NCI-H526 (cell line): Measurements from ENCODE around the gene ANKUB1.
"Not testable (repeated sequence)": the region's sequence is repeated elsewhere in the genome, so short reads cannot be mapped to it uniquely, and the experiment has no call there.

Source experiments
- DNase-seq, 2 experiments: peaks; one replicate each; lab custom pipeline; 2025; lab: John Stamatoyannopoulos, UW

The ANKUB1 gene, protein sequence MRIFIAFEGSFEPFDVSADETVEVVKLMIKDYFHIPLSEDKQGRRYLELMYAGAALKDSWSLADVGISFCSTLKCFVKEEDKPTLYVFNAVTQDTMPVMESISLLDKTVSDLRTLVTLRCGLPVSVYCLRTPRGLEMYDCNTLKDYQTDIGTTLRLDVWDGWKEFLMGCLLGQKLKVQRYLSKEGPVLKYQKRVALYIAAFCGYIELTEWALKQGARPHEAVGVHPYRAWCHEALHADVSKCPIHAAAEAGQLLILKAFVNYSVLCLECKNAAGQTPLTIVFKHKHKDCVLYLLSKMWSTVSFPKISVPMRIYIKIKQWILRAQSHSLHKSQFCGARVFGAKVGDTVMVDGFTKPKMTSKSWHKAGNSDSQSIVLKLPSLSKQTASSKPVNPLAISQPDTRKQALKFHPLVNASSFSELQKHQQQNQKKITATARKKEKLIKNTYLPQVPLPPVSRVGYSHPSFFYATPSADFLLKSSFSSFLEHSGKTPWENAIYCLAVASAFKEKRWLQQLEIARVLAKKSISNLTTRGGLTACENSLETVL

GRCh38 chr3:149792452-149793270, at the start of gene ANKUB1:
Gene ANKUB1 (minus strand): TSS chr3:149792554. CDS start chr3:149792366, 188 bp downstream.
- peak; percentile 50 to 52 for DNase-seq

DNA sequence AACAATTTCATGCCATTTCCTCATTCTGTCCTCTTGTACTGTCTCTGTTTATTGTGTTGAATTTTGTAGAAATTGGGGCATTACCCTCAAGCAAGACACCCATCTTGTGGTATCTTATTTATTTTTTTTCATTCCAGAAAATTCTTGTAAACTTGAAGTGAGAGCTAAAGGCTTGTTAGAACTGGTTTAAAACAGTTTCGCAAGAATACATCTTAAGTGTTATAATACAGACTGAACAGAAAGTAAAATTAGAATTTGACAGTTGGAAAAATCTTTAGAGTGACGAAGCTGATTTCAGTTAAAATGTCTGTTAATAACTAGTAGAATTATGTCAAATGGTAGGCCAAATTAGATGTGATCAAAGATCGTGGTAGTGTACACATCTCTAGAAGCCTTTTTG, 47.5 kb upstream of the ANKUB1 start:
- DNase-seq = no peak

DNA sequence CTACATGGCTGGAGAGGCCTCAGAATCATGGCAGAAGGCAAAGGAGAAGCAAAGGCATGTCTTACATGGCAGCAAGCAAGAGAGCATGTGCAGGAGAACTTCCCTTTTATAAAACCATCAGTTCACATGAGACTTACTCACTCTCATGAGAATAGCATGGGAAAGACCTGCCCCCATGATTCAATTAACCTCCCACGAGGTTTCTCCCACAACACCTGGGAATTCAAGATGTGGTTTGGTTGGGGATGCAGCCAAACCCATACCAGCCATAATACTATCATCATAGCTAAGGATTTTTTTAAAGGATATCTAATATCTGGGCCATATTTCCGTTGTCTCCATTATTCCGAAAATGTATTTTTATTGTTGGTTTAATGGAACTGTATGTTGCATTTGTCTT, 47.1 kb upstream of the ANKUB1 start:
- not testable (repeated sequence) for DNase-seq

- not testable (repeated sequence) for DNase-seq
Observed at GRCh38 chr3:149838491-149838890, 46.1 kb upstream of the ANKUB1 start.

- DNase-seq = no peak
Observed at GRCh38 chr3:149833241-149833640, 40.9 kb upstream of the ANKUB1 start.

GRCh38 chr3:149832086-149832485, 39.7 kb upstream of the ANKUB1 start:
- DNase-seq = no peak

DNA sequence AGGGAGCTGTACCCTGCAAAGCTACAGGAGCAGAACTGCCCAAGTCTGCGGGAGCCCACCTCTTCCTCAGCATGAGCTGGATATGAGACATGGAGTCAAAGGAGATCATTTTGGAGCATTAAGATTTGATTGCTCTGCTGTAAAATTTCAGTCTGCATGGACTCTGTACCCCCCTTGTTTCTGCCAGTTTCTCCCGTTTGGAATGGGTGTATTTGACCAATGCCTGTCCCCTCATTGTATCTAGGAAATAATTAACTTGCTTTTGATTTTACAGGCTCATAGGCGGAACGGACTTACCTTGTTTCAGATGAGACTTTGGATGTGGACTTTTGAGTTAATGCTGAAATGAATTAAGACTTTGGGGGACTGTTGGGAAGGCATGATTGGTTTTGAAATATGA, 39.0 kb upstream of the ANKUB1 start:
- no peak for DNase-seq

GRCh38 chr3:149830902-149831301, 38.5 kb upstream of the ANKUB1 start:
- DNase-seq = peak in 1 of 2 experiments; percentile 6

DNA sequence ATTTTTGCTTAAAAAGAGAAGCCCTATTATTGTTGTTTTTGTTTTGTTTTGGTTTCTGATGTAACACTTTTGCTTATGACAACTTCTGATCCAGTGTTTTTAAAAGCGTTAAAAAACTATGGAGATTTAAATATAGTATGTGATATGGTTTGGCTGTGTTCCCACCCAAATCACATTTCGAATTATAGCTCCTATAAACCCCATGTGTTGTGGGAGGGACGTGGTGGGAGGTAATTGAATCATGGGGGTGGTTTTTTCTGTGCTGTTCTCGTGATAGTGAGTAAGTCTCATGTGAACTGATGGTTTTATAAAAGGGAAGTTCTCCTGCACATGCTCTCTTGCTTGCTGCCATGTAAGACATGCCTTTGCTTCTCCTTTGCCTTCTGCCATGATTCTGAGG, 37.3 kb upstream of the ANKUB1 start:
- DNase-seq = not testable (repeated sequence)

DNA sequence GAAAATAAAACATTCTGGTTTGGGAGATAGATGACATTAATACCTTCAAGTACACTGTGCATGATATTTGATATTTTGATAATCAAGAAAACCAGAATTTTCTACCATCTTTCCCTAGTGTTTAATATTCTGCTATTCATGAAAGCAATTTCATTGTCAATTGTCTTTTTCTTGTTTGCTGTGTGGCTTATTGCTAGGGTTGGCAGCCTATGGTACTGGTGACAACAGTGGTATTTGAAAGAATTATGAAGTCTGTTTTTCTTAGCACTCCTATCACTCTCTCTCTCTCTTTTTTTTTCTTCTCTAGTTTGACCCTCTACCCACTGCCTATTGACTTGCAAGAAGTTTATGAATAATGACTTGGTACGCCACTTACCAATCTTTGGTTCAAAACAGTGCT, 36.0 kb upstream of the ANKUB1 start:
- DNase-seq = no peak

GRCh38 chr3:149826636-149827035, 34.3 kb upstream of the ANKUB1 start:
- no peak for DNase-seq

GRCh38 chr3:149820183-149820582, 27.8 kb upstream of the ANKUB1 start:
- DNase-seq = no peak

DNA sequence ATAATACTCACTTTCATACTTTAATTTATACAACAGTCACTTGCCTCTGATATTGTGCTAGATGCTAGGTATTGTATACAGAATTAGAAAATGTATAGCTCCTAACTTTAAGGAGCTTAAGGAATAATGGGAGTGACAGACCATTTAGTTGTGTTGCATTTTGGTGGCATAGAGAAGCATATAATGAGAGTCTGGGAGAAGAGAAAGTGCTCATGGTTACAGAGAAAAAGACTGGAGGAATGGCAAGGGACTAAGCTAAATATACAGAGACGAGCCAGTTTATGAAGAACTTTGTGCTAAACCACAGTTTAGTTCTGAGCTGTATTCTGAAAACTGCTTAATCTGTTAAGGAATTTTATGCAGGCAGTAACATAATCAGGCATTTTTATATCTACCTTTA, 27.1 kb upstream of the ANKUB1 start:
- DNase-seq = no peak

DNA sequence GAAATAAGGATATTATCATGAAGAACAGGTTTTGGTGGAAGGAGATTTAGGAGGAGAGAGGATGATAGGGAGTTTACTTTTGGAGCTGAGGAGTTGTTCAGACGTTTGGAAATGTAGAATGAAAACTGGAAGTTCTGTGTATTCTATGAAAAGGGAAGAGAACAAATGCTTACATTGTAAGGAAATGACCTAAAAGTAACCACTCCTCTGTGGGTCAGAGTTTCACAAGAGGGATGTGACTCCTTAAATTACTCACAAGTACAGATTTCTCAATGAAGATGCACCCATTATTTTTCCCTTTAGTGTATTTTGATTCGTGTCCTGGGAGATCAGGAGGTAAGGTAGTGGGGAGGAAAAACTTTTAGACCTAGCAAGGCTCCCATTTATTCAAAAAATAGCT, 24.6 kb upstream of the ANKUB1 start:
- DNase-seq = no peak

DNA sequence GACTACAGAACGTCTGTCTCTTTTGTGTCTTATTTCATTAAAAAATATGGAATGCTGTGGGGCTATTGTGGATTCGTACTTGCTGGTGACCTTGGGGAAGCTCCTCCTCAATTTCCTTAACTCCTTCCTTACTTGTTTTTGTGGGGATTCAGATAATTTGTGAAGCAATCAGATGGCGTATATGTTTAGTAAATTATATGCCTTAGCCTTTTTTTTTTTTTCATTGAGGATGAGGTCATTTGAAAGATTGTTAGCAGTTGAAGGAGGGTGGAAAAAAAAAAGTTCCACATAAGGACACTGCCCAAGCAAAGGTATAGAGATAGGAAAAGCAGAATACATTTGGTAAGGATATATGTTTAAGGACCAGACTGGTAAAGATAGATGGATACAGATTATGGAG, 24.0 kb upstream of the ANKUB1 start:
- no peak for DNase-seq

- DNase-seq = no peak
Observed at GRCh38 chr3:149815728-149816127, 23.4 kb upstream of the ANKUB1 start.

DNA sequence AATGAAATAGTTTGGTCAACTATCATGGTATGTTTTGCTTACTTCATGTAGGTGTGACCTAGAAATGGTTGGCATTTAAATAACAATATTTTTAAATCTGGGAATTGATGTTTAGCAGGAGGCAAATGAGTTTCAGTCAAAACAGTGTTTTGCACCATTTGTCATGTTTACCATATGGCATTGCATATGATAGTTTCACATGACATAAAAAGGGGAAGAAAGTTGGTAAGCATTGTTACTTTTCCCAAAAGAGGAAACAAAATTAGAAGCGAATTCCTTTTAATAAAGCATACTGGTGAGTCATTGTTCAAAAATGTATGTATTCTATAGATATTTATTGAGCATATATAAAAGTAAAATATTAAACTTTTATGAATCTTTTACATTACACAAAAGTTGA, 23.0 kb upstream of the ANKUB1 start:
- DNase-seq = no peak

DNA sequence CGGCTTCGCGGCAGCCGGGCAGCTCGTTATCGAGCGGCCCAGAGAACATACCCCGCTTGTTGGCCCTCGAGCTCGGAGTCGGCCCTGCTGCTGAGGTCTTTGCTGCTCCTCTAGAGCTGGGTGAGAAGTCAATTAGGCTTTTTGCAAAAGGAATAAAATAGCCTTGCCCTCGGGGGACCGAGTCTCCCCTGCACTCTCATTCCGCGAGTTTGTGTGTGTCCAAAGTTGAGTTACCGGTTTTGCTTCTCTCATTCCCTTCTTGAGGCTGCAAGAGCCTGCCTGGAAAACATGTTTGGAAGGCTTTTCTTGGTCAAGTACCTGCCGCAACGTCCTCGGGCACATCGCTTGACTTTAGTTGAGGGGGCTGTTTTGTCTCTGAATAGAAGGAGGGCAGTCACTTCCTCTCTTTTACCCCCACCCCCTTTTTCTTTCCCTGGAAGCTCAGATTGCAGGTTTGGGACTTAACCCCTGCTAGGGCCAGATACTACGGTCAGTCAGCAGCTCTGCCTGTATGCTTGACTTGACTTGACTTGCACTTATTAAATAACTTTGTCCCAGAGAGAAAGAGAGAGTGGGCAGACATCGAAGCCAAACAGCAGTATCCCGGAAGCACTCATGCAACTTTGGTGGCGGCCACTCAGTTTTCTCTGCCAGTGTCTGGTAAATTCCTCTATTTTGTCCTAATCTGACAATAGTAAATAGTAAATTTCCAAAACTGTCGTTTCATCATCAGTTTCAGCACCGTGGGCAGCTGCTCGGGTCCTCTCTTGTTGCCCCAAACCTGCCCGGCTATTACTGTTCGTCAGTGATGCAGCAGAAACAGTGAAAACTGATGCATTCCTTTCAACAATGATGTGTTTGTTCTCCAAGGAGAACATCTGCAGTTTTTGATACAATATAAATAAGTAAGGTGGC, 21.3 kb upstream of the ANKUB1 start:
- peak; percentile 78 to 79 for DNase-seq

GRCh38 chr3:149812606-149813366, 20.4 kb upstream of the ANKUB1 start, which contains the start of gene RNF13:
Gene RNF13 (plus strand): TSS chr3:149813215. CDS start chr3:149846027, 32,812 bp downstream.
- peak; percentile 94 to 98 for DNase-seq

GRCh38 chr3:149812165-149812605, 19.8 kb upstream of the ANKUB1 start:
- DNase-seq = no peak

GRCh38 chr3:149810846-149811245, 18.5 kb upstream of the ANKUB1 start:
- DNase-seq = no peak
